Measurements from ENCODE around the gene IGSF21.

DNA sequence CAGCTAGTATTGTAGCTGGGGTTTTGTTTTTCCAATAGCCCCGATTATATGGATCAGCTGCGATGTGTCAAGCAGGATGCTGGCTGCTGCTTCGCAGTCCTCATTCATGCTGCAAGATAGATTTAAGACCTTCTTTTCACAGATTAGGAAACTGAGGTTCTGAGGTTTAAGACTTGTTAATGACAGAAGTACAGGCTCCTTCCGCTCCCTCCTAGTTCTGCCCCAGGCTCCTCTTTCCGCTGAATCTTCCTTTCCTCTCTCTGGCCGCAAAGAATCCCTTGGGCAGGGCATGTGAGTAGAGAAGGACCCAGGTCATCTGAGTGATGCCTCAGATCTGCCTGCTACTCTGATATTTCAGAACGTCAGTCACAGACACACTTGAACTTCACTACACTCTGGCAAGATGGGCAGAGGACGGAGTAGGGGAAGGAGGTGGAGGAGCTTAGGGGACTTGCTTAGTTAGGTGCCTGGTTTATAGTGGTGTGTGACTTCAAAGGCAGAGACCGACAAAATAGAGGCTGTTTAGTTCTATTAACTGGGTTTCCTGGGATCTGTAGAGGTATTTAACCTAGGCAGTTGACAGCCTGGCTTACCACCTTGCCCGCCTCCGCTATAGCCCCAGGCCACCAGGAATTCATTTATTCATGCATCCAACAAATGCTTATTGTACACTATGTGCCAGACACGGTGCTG, 4.2 kb downstream of the IGSF21 start:
- TF ChIP-seq POLR2A (IDR thresholded peaks at IDR 0.05; ENCODE audit: low read length) (no peak), GATA1 (IDR thresholded peaks at IDR 0.05; ENCODE audit: low read depth, low read length) (no peak)
